Gastroesophageal sphincter (tissue), 3 donors: ENCODE results near the gene AQP12B.

Source experiments
- EP300 ChIP-seq: sonication (generic); formaldehyde crosslinking; IDR thresholded peaks from one replicate; pipeline ENCODE4 v1.6.1; 2017; ENCODE audit warnings: antibody characterized with exemption, mild to moderate bottlenecking
- POLR2A ChIP-seq, 2 donors: fragments of 450-650 bp; IDR thresholded peaks; one replicate each; pipeline ENCODE4 v1.6.1; 2017; ENCODE audit warnings: antibody characterized with exemption in 2 of 2, mild to moderate bottlenecking in 2 of 2, moderate library complexity in 1 of 2
- POLR2AphosphoS5 ChIP-seq: sonication (generic); formaldehyde crosslinking; IDR thresholded peaks from one replicate; pipeline ENCODE4 v1.6.1; 2017; ENCODE audit warnings: antibody characterized with exemption
- TF ChIP-seq, protein P1 (sequence below), 4 experiments: fragments of 200-600 bp in 2 of 4; fragments of 450-650 bp in 2 of 4; sonication (generic) in 1 of 4; IDR thresholded peaks; one replicate each; pipeline ENCODE4 v1.5.1; 2017 to 2019; ENCODE audit warnings: antibody characterized with exemption in 4 of 4, mild to moderate bottlenecking in 2 of 4, moderate library complexity in 2 of 4

DNA sequence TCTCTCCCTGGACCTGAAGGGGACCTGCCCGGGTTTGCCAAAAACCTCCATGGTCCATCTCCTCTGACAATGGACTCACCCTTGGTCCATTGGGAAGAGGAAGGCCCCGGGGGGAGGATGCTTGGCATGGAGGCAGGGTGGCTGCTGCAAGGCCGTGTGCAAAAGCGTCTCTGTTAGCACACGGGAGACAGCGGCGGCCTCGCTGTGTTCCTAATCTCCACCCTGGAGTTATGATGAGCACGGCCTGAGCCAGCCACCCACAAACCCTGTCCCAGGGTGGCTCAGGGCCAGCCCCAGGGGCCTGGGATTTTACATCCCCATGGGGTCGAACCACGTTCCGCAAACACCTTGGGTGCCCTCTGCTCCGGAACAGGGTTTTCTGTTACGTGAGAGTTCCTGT, 44.8 kb upstream of the AQP12B start:
- TF ChIP-seq, protein P1, sequence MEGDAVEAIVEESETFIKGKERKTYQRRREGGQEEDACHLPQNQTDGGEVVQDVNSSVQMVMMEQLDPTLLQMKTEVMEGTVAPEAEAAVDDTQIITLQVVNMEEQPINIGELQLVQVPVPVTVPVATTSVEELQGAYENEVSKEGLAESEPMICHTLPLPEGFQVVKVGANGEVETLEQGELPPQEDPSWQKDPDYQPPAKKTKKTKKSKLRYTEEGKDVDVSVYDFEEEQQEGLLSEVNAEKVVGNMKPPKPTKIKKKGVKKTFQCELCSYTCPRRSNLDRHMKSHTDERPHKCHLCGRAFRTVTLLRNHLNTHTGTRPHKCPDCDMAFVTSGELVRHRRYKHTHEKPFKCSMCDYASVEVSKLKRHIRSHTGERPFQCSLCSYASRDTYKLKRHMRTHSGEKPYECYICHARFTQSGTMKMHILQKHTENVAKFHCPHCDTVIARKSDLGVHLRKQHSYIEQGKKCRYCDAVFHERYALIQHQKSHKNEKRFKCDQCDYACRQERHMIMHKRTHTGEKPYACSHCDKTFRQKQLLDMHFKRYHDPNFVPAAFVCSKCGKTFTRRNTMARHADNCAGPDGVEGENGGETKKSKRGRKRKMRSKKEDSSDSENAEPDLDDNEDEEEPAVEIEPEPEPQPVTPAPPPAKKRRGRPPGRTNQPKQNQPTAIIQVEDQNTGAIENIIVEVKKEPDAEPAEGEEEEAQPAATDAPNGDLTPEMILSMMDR (IDR thresholded peaks at IDR 0.05), result no peak
- TF ChIP-seq POLR2A (IDR thresholded peaks at IDR 0.05), result no peak
- TF ChIP-seq POLR2AphosphoS5, result no peak
- no peak for TF ChIP-seq EP300
